Astrocyte of the spinal cord (primary cell): ENCODE data around the gene ARL13B.

ENCODE experiments used
- DNase-seq: peaks from one replicate; pipeline ENCODE4 v3.0.0; 2011; ENCODE audit warnings: low read depth, low spot score
- H3K4me3 ChIP-seq: 2 replicates; pipeline ENCODE4 v1.5.1; 2011; ENCODE audit warnings: low read depth, mild to moderate bottlenecking, low read length, moderate library complexity
- in situ Hi-C: cut with HindIII; loops from 2 replicates; pipeline ENCODE4 v1.10.0; 2017; ENCODE audit warnings: low sequenced_read_pairs
- TF ChIP-seq, protein P1 (sequence below): IDR thresholded peaks from 2 replicates; pipeline ENCODE4 v1.5.1; 2012; ENCODE audit warnings: low read depth, mild to moderate bottlenecking, low read length, inconsistent platforms

The ARL13B gene

DNA sequence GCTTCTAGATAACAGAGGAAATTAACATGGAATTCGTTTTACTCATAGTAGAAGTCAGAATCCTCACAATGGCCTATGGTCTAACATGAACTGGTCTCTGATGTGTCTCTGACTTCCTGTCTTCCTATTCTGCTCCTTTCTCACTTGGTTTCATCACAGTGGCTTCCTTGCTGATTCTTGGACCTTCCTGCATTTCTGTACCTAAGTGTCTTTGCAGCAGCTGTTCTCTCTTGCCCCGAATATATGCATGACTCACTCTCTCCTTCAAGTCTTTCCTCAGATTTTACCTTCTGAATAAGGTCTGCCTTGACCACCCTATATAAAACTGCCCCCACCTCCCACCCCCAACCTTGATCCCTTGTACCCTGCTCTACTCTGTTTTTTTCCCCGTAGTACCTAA lies 14.1 kb downstream of the ARL13B start:
- no peak for DNase-seq
- no peak overlapping the region for H3K4me3 ChIP-seq
- in situ Hi-C loops = no loop called here
- TF ChIP-seq, protein P1, sequence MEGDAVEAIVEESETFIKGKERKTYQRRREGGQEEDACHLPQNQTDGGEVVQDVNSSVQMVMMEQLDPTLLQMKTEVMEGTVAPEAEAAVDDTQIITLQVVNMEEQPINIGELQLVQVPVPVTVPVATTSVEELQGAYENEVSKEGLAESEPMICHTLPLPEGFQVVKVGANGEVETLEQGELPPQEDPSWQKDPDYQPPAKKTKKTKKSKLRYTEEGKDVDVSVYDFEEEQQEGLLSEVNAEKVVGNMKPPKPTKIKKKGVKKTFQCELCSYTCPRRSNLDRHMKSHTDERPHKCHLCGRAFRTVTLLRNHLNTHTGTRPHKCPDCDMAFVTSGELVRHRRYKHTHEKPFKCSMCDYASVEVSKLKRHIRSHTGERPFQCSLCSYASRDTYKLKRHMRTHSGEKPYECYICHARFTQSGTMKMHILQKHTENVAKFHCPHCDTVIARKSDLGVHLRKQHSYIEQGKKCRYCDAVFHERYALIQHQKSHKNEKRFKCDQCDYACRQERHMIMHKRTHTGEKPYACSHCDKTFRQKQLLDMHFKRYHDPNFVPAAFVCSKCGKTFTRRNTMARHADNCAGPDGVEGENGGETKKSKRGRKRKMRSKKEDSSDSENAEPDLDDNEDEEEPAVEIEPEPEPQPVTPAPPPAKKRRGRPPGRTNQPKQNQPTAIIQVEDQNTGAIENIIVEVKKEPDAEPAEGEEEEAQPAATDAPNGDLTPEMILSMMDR = no peak

DNA sequence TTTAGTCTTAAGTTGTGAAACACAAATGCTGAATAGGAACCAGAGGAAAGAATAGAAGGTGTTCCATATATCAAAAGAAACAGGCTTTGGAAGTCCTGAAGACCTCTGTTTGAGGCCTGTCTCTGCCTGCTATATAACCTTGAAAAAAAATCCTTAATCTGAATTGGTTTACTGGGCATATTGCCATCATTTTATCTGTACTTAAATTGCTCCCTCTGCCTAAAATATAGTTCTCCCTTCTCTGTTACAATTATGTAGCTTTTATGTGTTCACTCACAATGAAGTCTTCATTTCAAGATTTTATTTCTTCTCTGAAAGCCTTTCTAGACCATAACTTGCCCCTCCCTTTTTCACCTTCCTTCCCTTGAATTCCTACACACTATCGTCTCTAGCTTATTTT lies 21.2 kb downstream of the ARL13B start:
- in situ Hi-C loops = no loop called here

DNA sequence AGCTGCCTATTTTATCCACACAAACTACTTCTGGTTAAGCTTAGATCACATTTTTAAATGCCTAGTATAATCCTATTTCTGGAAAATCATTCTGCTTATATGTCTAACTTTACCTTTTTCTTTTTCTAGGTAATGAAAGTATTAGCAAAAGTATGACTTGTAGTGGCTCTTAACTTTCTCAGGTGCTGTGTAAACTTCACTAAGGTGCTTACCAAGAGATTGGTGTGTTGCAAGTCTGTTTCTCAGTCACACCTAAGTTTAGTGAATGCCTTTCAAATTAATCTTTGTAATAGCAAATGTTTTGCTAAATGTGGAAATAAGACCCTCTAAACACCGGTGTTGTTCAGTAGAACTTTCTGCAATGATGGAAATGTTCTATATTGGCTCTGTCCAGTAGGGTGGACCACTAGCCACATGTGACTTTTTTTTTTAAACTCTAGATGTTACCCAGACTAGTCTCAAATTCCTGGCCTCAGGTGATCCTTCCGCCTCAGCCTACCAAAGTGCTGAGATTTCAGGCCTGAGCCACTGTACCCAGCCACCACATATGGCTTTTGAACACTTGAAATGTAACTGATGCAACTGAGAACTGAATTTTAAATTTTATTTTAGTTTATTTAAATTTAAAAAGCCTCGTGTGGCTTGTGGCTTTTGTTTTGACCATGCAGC lies 22.0 kb downstream of the ARL13B start:
- TF ChIP-seq, protein P1 = no peak
- no peak overlapping the region for H3K4me3 ChIP-seq
- no peak for DNase-seq
- in situ Hi-C loops = no loop called here

More for the DNA sequence above, 21.2 kb downstream of the ARL13B start:
- H3K4me3 ChIP-seq = no peak overlapping the region
- DNase-seq = no peak
- TF ChIP-seq, protein P1 = no peak

DNA sequence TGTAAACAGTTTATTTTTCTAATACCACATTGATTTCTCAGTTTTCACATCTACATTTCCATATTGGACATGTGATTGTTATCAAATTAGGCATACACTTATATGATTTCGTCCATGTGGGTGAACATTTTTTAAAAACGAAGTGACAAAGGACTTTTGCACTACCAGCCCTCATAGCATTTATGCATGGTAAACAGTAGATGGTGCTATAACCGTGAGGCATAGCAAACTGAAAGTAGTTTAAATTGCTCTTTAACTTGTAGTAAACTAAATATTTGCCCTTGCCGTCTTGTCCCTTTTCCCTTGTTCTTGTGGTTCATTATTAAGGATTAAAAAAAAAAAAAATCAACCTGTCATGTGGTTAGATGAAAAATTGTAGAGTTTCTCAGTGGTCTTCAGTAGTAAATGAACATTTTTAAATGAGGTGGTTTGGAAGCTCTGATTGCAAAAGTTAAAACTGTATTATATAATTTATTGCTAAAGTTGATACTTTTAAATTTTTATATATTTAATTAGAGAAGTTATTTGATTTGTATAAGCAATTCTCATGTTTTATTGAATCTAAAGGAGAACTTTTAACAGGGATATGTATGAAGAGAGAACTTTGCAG lies 24.5 kb downstream of the ARL13B start:
- in situ Hi-C loops = no loop called here
- TF ChIP-seq, protein P1 = peak; percentile 86
- peak overlapping the region; percentile 14 for H3K4me3 ChIP-seq
- peak; percentile 72 for DNase-seq

DNA sequence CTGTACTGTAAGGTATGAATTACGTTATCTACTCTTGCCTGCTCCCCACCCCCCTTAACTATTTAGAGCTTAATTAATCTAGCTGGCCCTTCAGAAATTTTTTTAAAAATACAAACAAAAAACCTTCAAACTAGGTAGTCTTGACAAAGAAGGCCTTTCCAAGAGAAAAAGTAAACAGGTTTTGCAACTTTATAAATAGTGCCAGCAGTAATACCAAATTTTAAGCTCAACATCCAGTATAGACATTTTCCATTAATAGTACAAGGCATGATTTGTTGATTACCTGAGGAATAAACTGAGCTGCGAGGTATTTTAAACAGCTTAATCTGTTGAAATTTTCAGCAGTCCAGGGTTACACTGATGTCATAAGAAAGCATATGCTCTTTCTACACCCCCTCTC lies 28.3 kb downstream of the ARL13B start:
- TF ChIP-seq, protein P1 = no peak
- DNase-seq = no peak
- no peak overlapping the region for H3K4me3 ChIP-seq
- in situ Hi-C loops = no loop called here

DNA sequence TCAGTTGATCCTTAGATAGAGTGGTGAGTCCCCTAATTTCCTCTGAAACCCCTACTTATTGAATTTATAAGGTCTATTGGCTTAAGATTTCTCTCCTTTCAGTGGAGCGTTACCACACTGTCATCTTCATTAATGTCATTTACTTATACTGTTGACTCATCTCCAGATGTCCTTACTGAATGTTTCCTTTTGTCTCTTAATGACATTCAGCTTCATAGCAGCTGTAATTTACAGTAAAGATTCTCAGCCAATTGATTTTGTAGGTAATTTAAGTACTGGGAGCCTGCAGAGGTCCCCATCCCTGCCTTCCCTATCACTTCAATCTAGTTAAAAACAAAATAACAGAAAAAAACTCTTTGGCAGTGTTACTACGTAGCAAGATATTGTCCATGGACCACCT lies 29.7 kb downstream of the ARL13B start:
- TF ChIP-seq, protein P1 = no peak
- no peak for DNase-seq
- in situ Hi-C loops = no loop called here
- H3K4me3 ChIP-seq = no peak overlapping the region
